ENCODE results near the gene NXPH1. TPM values are rescaled to one million over a fixed set of nuclear protein-coding genes. Genes with fewer than 3 reads are reported as not detected.
"Not testable (repeated sequence)": the region's sequence is repeated elsewhere in the genome, so short reads cannot be mapped to it uniquely, and the experiment has no call there.

The NXPH1 gene
- total and polyA plus RNA-seq, 7 donors, result not detected

DNA sequence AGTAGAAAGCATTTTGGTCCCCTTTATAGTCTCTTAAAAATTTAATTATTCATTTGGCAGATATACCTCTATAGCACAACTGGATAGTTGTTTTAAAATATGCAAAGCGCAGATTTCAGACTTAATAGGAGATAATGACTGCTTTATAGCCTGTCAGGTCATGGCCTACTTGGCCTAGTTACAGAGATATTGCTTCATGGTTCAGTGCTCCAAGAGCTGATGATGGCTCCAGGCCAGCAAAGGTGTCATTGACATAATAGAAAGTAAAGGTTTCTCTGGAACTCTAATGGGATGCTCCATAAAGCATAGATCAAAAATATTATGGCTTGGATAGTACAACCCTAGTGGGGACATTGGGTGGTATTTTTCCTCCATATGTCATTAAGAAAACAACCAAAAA lies 285.7 kb downstream of the NXPH1 start:
- intact Hi-C loops (cut with DNase I), result no loop called here
- Histone ChIP-seq H3K4me3 (no peak overlapping the region), H3K36me3 (no peaks in the 10 kb centered on the region), H3K27ac (no peak overlapping the region), H3K9me3 (no peaks in the 10 kb centered on the region), H3K4me1 (no peaks in the 10 kb centered on the region), H3K27me3 (no peaks in the 10 kb centered on the region)
- no peak for DNase-seq
- TF ChIP-seq, protein P1, sequence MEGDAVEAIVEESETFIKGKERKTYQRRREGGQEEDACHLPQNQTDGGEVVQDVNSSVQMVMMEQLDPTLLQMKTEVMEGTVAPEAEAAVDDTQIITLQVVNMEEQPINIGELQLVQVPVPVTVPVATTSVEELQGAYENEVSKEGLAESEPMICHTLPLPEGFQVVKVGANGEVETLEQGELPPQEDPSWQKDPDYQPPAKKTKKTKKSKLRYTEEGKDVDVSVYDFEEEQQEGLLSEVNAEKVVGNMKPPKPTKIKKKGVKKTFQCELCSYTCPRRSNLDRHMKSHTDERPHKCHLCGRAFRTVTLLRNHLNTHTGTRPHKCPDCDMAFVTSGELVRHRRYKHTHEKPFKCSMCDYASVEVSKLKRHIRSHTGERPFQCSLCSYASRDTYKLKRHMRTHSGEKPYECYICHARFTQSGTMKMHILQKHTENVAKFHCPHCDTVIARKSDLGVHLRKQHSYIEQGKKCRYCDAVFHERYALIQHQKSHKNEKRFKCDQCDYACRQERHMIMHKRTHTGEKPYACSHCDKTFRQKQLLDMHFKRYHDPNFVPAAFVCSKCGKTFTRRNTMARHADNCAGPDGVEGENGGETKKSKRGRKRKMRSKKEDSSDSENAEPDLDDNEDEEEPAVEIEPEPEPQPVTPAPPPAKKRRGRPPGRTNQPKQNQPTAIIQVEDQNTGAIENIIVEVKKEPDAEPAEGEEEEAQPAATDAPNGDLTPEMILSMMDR (IDR thresholded peaks at IDR 0.05), result no peak
- no peak for TF ChIP-seq POLR2AphosphoS5 (IDR thresholded peaks at IDR 0.05)
- no peak for TF ChIP-seq EP300 (IDR thresholded peaks at IDR 0.05)
- TF ChIP-seq POLR2A (IDR thresholded peaks at IDR 0.05), result no peak
- WGBS, 2 donors, result 84 to 92% methylated on average over 1 of the region's 1 CpG

DNA sequence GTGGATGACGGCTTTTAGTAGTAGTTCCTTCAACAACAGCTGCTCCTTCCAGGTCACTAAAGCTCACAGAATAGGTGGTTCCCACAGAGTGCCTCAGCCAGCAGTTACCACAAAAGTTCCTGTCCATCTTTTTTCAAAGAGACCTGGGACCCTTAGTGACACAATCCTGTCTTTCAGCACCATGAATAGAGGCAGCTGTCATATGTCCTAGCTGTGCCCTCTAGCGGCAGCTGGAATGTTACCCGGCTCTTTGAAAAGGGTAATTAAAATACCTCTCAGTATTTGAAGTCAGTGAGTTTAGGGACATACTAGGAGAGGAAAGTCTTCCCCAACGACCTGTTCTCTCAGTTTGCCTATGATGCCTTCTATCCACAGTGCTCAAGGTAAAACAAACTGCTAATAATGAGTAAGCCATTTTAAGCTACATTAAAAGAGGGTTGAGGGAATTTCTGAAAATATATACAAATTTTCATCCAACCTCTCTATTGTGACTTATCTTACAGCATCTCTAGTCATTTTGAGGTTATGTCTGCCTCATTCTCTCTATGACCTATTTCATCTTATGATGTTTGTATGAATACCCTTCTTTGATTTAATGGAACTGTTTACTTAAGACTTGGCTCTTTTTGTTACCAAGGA lies 290.8 kb downstream of the NXPH1 start:
- Histone ChIP-seq H3K4me1 (no peaks in the 10 kb centered on the region), H3K4me3 (no peak overlapping the region), H3K27ac (no peak overlapping the region), H3K9me3 (no peaks in the 10 kb centered on the region), H3K36me3 (no peaks in the 10 kb centered on the region), H3K27me3 (no peaks in the 10 kb centered on the region)
- 23% methylated on average over 4 of the region's 4 CpGs for WGBS, 2 donors
- no peak for DNase-seq
- intact Hi-C loops (cut with DNase I), result no loop called here
- no peak for TF ChIP-seq EP300 (IDR thresholded peaks at IDR 0.05)
- TF ChIP-seq, protein P1 (IDR thresholded peaks at IDR 0.05), result no peak

DNA sequence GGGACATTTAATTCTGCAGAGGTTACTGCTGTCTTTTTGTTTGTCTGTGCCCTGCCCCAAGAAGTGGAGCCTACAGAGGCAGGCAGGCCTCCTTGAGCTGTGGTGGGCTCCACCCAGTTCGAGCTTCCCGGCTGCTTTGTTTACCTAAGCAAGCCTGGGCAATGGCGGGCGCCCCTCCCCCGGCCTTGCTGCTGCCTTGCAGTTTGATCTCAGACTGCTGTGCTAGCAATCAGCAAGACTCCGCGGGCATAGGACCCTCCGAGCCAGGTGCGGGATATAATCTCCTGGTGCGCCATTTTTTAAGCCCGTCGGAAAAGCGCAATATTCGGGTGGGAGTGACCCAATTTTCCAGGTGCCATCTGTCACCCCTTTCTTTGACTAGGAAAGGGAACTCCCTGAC lies 298.3 kb downstream of the NXPH1 start:
- intact Hi-C loops (cut with DNase I); H3K36me3 ChIP-seq; H3K4me1 ChIP-seq; H3K27ac ChIP-seq; H3K9me3 ChIP-seq; H3K4me3 ChIP-seq; H3K27me3 ChIP-seq; DNase-seq: not testable (repeated sequence)
- WGBS, 2 donors, result 85 to 90% methylated on average over 14 of the region's 14 CpGs

DNA sequence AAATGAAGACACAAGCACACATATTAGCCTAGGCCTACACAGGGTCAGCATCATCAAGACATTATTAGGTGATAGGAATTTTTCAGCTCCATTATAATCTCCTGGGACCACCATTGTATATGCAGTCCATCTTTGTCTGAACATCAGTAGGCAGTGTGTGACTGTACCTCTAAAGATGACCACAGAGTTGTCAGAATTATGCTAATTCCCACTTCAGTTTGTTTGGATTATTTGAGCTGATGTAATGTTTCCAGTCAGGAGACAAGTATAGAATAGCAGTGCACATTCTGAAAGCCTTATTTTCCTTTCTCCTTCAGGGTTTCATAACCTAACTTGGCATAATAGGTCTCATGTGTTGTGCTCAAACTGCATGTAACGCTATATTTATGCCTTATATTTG lies 306.4 kb downstream of the NXPH1 start:
- Histone ChIP-seq H3K27me3 (no peaks in the 10 kb centered on the region), H3K27ac (no peak overlapping the region), H3K36me3 (no peaks in the 10 kb centered on the region), H3K4me3 (no peak overlapping the region), H3K4me1 (no peaks in the 10 kb centered on the region), H3K9me3 (no peaks in the 10 kb centered on the region)
- TF ChIP-seq, protein P1 (IDR thresholded peaks at IDR 0.05), result no peak
- no peak for TF ChIP-seq EP300 (IDR thresholded peaks at IDR 0.05)
- no peak for TF ChIP-seq POLR2A (IDR thresholded peaks at IDR 0.05)
- TF ChIP-seq POLR2AphosphoS5 (IDR thresholded peaks at IDR 0.05), result no peak
- WGBS, 2 donors, result 75 to 88% methylated on average over 1 of the region's 1 CpG
- intact Hi-C loops (cut with DNase I), result no loop called here
- DNase-seq, result no peak

DNA sequence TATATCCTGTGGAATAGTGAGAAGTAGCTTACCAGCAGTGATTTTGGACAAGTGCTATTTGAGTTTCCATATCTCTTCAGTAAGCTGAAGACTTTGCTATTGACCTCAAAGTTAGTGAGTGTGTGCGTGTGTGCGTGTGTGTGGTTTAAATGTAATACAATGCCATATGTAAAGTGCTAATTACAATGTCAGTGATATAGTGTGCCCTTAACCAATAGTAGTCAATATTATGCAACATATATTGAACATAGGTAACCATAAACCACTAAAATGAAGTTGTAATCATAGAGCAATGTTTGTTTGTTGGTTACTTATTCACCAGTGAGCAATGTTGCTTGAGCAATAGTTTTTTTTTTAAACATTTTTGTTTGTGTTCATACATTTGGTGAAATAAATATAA lies 309.4 kb downstream of the NXPH1 start:
- WGBS, 2 donors, result 31 to 74% methylated on average over 2 of the region's 2 CpGs
- Histone ChIP-seq H3K36me3 (no peaks in the 10 kb centered on the region), H3K9me3 (no peaks in the 10 kb centered on the region)

More for the DNA sequence above, 309.4 kb downstream of the NXPH1 start:
- TF ChIP-seq POLR2A (IDR thresholded peaks at IDR 0.05), result no peak
- TF ChIP-seq, protein P1 (IDR thresholded peaks at IDR 0.05), result no peak
- no peak for TF ChIP-seq EP300 (IDR thresholded peaks at IDR 0.05)
- TF ChIP-seq POLR2AphosphoS5 (IDR thresholded peaks at IDR 0.05), result no peak
- H3K27ac ChIP-seq, result no peak overlapping the region
- no peak overlapping the region for H3K4me3 ChIP-seq
- no peak for DNase-seq
- H3K27me3 ChIP-seq, result no peaks in the 10 kb centered on the region
- intact Hi-C loops (cut with DNase I), result no loop called here
- no peaks in the 10 kb centered on the region for H3K4me1 ChIP-seq

All from sigmoid colon (tissue), 7 donors.